Suprapubic skin (tissue), 4 donors: ENCODE results near the gene PPAN.

Experiments
- EP300 ChIP-seq: sonication (generic); formaldehyde crosslinking; IDR thresholded peaks from one replicate; pipeline ENCODE4 v1.6.1; 2017; ENCODE audit warnings: antibody characterized with exemption
- POLR2A ChIP-seq, 2 donors: fragments of 450-650 bp; IDR thresholded peaks; one replicate each; pipeline ENCODE4 v1.6.1; 2017; ENCODE audit warnings: antibody characterized with exemption in 2 of 2, mild to moderate bottlenecking in 2 of 2, moderate library complexity in 2 of 2
- POLR2AphosphoS5 ChIP-seq, 3 donors: sonication (generic); formaldehyde crosslinking; IDR thresholded peaks; one replicate each; pipeline ENCODE4 v1.6.1; 2017; ENCODE audit warnings: antibody characterized with exemption in 3 of 3
- TF ChIP-seq, protein P1 (sequence below), 2 donors: fragments of 200-600 bp in 1 of 2; fragments of 450-650 bp in 1 of 2; sonication (generic) in 1 of 2; IDR thresholded peaks; one replicate each; pipeline ENCODE4 v1.5.1; 2016 to 2019; ENCODE audit warnings: antibody characterized with exemption in 2 of 2, mild to moderate bottlenecking in 1 of 2, moderate library complexity in 1 of 2

DNA sequence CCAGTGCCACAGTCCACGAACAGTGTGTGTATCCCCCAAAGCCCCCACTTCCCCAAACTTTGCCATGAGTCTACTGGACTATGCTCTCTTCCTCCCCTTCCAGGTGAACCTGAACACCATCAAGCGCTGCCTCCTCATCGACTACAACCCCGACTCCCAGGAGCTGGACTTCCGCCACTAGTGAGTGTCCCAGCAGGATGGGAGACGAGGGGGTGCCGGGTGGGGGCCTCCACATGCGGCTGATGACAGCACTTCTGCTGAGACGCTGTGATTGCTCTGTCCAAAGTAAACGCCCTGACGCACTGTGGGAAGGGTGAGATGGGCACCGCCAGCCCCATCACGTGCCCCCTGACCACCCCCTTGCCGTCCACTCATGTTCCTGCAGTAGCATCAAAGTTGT is 3.4 kb downstream of the PPAN start:
- TF ChIP-seq POLR2AphosphoS5 (IDR thresholded peaks at IDR 0.05) (no peak), POLR2A (IDR thresholded peaks at IDR 0.05) (no peak), EP300 (no peak)
- TF ChIP-seq, protein P1, sequence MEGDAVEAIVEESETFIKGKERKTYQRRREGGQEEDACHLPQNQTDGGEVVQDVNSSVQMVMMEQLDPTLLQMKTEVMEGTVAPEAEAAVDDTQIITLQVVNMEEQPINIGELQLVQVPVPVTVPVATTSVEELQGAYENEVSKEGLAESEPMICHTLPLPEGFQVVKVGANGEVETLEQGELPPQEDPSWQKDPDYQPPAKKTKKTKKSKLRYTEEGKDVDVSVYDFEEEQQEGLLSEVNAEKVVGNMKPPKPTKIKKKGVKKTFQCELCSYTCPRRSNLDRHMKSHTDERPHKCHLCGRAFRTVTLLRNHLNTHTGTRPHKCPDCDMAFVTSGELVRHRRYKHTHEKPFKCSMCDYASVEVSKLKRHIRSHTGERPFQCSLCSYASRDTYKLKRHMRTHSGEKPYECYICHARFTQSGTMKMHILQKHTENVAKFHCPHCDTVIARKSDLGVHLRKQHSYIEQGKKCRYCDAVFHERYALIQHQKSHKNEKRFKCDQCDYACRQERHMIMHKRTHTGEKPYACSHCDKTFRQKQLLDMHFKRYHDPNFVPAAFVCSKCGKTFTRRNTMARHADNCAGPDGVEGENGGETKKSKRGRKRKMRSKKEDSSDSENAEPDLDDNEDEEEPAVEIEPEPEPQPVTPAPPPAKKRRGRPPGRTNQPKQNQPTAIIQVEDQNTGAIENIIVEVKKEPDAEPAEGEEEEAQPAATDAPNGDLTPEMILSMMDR (IDR thresholded peaks at IDR 0.05) = no peak
